Neural progenitor cell (in vitro differentiated cells): ENCODE results near the gene CCDC138. TPM values are rescaled to one million over a fixed set of nuclear protein-coding genes. Genes with fewer than 3 reads are reported as not detected.

Source experiments
- DNase-seq: peaks from one replicate; pipeline ENCODE4 v3.0.0-alpha.2; 2016; ENCODE audit warnings: low spot score
- H2AFZ ChIP-seq: fragments of 200-600 bp; sonication (generic); replicated peaks from 2 replicates; pipeline ENCODE4 v1.6.1; 2016; ENCODE audit warnings: antibody characterized with exemption
- H3F3A ChIP-seq: fragments of 200-600 bp; sonication (generic); 2 replicates; pipeline ENCODE4 v1.6.1; 2016; ENCODE audit warnings: antibody characterized with exemption, low read depth
- H3K27ac ChIP-seq: fragments of 200-600 bp; sonication (generic); 2 replicates; pipeline ENCODE4 v1.5.1; 2016; ENCODE audit warnings: mild to moderate bottlenecking
- H3K27me3 ChIP-seq: fragments of 200-600 bp; sonication (generic); 2 replicates; pipeline ENCODE4 v1.6.1; 2016; ENCODE audit warnings: mild to moderate bottlenecking, moderate library complexity
- H3K36me3 ChIP-seq: fragments of 200-600 bp; sonication (generic); 2 replicates; pipeline ENCODE4 v1.5.1; 2016
- H3K4me1 ChIP-seq: fragments of 200-600 bp; sonication (generic); 2 replicates; pipeline ENCODE4 v1.6.1; 2016; ENCODE audit warnings: mixed run types
- H3K4me2 ChIP-seq: fragments of 200-600 bp; sonication (generic); 2 replicates; pipeline ENCODE4 v1.6.1; 2016
- H3K4me3 ChIP-seq: fragments of 200-600 bp; sonication (generic); 2 replicates; pipeline ENCODE4 v1.5.1; 2016
- H3K79me2 ChIP-seq: fragments of 200-600 bp; sonication (generic); 2 replicates; pipeline ENCODE4 v1.6.1; 2016; ENCODE audit warnings: low read depth
- H3K9ac ChIP-seq: fragments of 200-600 bp; sonication (generic); 2 replicates; pipeline ENCODE4 v1.6.1; 2016
- H3K9me3 ChIP-seq: fragments of 200-600 bp; sonication (generic); 2 replicates; pipeline ENCODE4 v1.5.1; 2016; ENCODE audit warnings: low read depth
- H4K20me1 ChIP-seq: fragments of 200-600 bp; sonication (generic); 2 replicates; pipeline ENCODE4 v1.6.1; 2016; ENCODE audit warnings: low read depth
- H3K27ac Mint-ChIP-seq: 3 replicates; pipeline ENCODE4 v1.8.0; 2021; ENCODE audit warnings: mixed read lengths
- H3K27me3 Mint-ChIP-seq: 2 replicates; pipeline ENCODE4 v1.8.0; 2022; ENCODE audit warnings: low read depth, mild to moderate bottlenecking, inconsistent platforms, moderate library complexity, mixed read lengths; ENCODE audit not compliant: insufficient read depth
- H3K36me3 Mint-ChIP-seq: 3 replicates; pipeline ENCODE4 v1.8.0; 2021; ENCODE audit warnings: mixed read lengths
- H3K4me1 Mint-ChIP-seq: 3 replicates; pipeline ENCODE4 v1.8.0; 2021; ENCODE audit warnings: mixed read lengths
- H3K4me3 Mint-ChIP-seq: 3 replicates; pipeline ENCODE4 v1.8.0; 2021; ENCODE audit warnings: mild to moderate bottlenecking, moderate library complexity, mixed read lengths
- H3K9me3 Mint-ChIP-seq: 3 replicates; pipeline ENCODE4 v1.8.0; 2020; ENCODE audit warnings: mixed read lengths
- EZH2 ChIP-seq: fragments of 200-600 bp; sonication (generic); IDR thresholded peaks from 2 replicates; pipeline ENCODE4 v1.6.1; 2017; ENCODE audit warnings: antibody characterized with exemption, mild to moderate bottlenecking, moderate library complexity
- EZH2phosphoT487 ChIP-seq: fragments of 200-600 bp; sonication (generic); IDR thresholded peaks from 2 replicates; pipeline ENCODE4 v1.6.1; 2017; ENCODE audit warnings: antibody characterized with exemption
- total RNA-seq: library from RNA; depleted of rRNA; stranded (reverse); fragments of >200 nt; gene quantifications from 2 replicates; pipeline ENCODE4 v1.2.3, GENCODE V29; 2015; ENCODE audit warnings: low replicate concordance
- TF ChIP-seq, protein P1 (sequence below): fragments of 200-600 bp; sonication (generic); IDR thresholded peaks from 2 replicates; pipeline ENCODE4 v1.5.1; 2017; ENCODE audit warnings: antibody characterized with exemption, mild to moderate bottlenecking

The CCDC138 gene
- total RNA-seq, 1 donor from 2014 or later: 92.6 TPM

- H3K27ac ChIP-seq: no peak overlapping the region
- no peak overlapping the region for H3K27ac Mint-ChIP-seq
- H3K27me3 Mint-ChIP-seq: no peaks in the 10 kb centered on the region
- TF ChIP-seq, protein P1, sequence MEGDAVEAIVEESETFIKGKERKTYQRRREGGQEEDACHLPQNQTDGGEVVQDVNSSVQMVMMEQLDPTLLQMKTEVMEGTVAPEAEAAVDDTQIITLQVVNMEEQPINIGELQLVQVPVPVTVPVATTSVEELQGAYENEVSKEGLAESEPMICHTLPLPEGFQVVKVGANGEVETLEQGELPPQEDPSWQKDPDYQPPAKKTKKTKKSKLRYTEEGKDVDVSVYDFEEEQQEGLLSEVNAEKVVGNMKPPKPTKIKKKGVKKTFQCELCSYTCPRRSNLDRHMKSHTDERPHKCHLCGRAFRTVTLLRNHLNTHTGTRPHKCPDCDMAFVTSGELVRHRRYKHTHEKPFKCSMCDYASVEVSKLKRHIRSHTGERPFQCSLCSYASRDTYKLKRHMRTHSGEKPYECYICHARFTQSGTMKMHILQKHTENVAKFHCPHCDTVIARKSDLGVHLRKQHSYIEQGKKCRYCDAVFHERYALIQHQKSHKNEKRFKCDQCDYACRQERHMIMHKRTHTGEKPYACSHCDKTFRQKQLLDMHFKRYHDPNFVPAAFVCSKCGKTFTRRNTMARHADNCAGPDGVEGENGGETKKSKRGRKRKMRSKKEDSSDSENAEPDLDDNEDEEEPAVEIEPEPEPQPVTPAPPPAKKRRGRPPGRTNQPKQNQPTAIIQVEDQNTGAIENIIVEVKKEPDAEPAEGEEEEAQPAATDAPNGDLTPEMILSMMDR: no peak
- no peak for TF ChIP-seq EZH2
- TF ChIP-seq EZH2phosphoT487: no peak
- peaks cover 28% of the 10 kb centered on the region for H3K36me3 Mint-ChIP-seq
- no peak for DNase-seq
- no peaks in the 10 kb centered on the region for H3K9me3 Mint-ChIP-seq
- H3K79me2 ChIP-seq: peaks cover 2% of the 10 kb centered on the region
- no peak overlapping the region for H3K9ac ChIP-seq
- no peaks in the 10 kb centered on the region for H3K27me3 ChIP-seq
- H3K4me2 ChIP-seq: no peak overlapping the region
- peaks cover 37% of the 10 kb centered on the region for H3K36me3 ChIP-seq
- H3K4me3 Mint-ChIP-seq: no peak overlapping the region
- no peak overlapping the region for H3K4me3 ChIP-seq
- H3K4me1 ChIP-seq: no peaks in the 10 kb centered on the region
- H4K20me1 ChIP-seq: no peaks in the 10 kb centered on the region
- peaks cover 1% of the 10 kb centered on the region for H3F3A ChIP-seq
- no peaks in the 10 kb centered on the region for H3K9me3 ChIP-seq
- H3K4me1 Mint-ChIP-seq: no peaks in the 10 kb centered on the region
- H2AFZ ChIP-seq: no peak overlapping the region
These were observed 10.1 kb upstream of the CCDC138 start for GRCh38 chr2:108776475-108776874.

- H4K20me1 ChIP-seq: no peaks in the 10 kb centered on the region
- H3K4me2 ChIP-seq: no peak overlapping the region
- Mint-ChIP-seq H3K4me3 (no peak overlapping the region), H3K27me3 (no peaks in the 10 kb centered on the region), H3K27ac (no peak overlapping the region), H3K36me3 (peaks cover 22% of the 10 kb centered on the region), H3K9me3 (no peaks in the 10 kb centered on the region), H3K4me1 (no peaks in the 10 kb centered on the region)
- peaks cover 2% of the 10 kb centered on the region for H3K79me2 ChIP-seq
- no peak overlapping the region for H3K4me3 ChIP-seq
- no peaks in the 10 kb centered on the region for H3K4me1 ChIP-seq
- no peak for DNase-seq
- no peak overlapping the region for H3K9ac ChIP-seq
- H3F3A ChIP-seq: peaks cover 8% of the 10 kb centered on the region
- no peak overlapping the region for H3K27ac ChIP-seq
- no peak overlapping the region for H2AFZ ChIP-seq
- no peaks in the 10 kb centered on the region for H3K27me3 ChIP-seq
- TF ChIP-seq, protein P1: no peak
- TF ChIP-seq EZH2phosphoT487 (no peak), EZH2 (no peak)
- no peaks in the 10 kb centered on the region for H3K9me3 ChIP-seq
- peaks cover 22% of the 10 kb centered on the region for H3K36me3 ChIP-seq
These were observed 7.7 kb upstream of the CCDC138 start for GRCh38 chr2:108778857-108779256.

- no peaks in the 10 kb centered on the region for H3K27me3 ChIP-seq
- DNase-seq: no peak
- H2AFZ ChIP-seq: no peak overlapping the region
- no peak overlapping the region for H3K27ac Mint-ChIP-seq
- peak overlapping the region; percentile 99 for H3K4me3 Mint-ChIP-seq
- no peak overlapping the region for H3K9ac ChIP-seq
- peaks cover 6% of the 10 kb centered on the region for H3K4me1 ChIP-seq
- peaks cover 30% of the 10 kb centered on the region for H3F3A ChIP-seq
- peaks cover 26% of the 10 kb centered on the region for H3K36me3 Mint-ChIP-seq
- peak overlapping the region; percentile 66 for H3K4me3 ChIP-seq
- peak overlapping the region; percentile 77 for H3K27ac ChIP-seq
- TF ChIP-seq EZH2 (no peak), EZH2phosphoT487 (no peak)
- TF ChIP-seq, protein P1: no peak
- no peaks in the 10 kb centered on the region for H3K9me3 Mint-ChIP-seq
- no peaks in the 10 kb centered on the region for H3K9me3 ChIP-seq
- peak overlapping the region; percentile 93 for H3K4me2 ChIP-seq
- H3K36me3 ChIP-seq: peaks cover 8% of the 10 kb centered on the region
- peaks cover 2% of the 10 kb centered on the region for H3K27me3 Mint-ChIP-seq
- H3K79me2 ChIP-seq: peaks cover 42% of the 10 kb centered on the region
- H4K20me1 ChIP-seq: no peaks in the 10 kb centered on the region
- peaks cover 15% of the 10 kb centered on the region for H3K4me1 Mint-ChIP-seq
These were observed 590 bp upstream of the CCDC138 start for GRCh38 chr2:108786008-108786353.
